K562 (cell line): Measurements from ENCODE around the gene BLVRA. TPM values are rescaled to one million over a fixed set of nuclear protein-coding genes. Genes with fewer than 3 reads are reported as not detected.
"Not testable (repeated sequence)": the region's sequence is repeated elsewhere in the genome, so short reads cannot be mapped to it uniquely, and the experiment has no call there.

Experiments used
- ATAC-seq: fragments of 200-7000 bp; cut with Tn5 transposase; 3 replicates; pipeline ENCODE4 v1.9.1; 2020; ENCODE audit warnings: moderate library complexity
- BruUV-seq: library from RNA; stranded (reverse); fragments of 400-500 nt; replicated peaks from 2 replicates; lab custom pipeline; 2021; lab: Mats Ljungman, UMichigan
- CTCF ChIA-PET: fragments of 300-600 bp; formaldehyde crosslinking; extraction: SDS; loops from one replicate; lab custom pipeline; 2021; ENCODE audit warnings: low intra/inter-chr PET ratio; lab: Yijun Ruan, JAX
- POLR2A ChIA-PET: fragments of 300-600, 350-650 bp; sonication (Branson Sonifier 250); formaldehyde crosslinking; extraction: SDS; loops from one replicate; lab custom pipeline; 2021; ENCODE audit warnings: antibody characterized with exemption, inconsistent platforms; lab: Yijun Ruan, JAX
- DNase-seq, 4 experiments: peaks; one replicate each; pipeline versions ENCODE4 v3.0.0 to v3.0.0-alpha.2; 2011 to 2018; ENCODE audit warnings: low spot score in 3 of 4, mixed read lengths in 3 of 4; ENCODE audit errors: extremely low read depth in 1 of 4
- FAIRE-seq: peaks from 2 replicates; lab custom pipeline; 2011; peaks lifted over from hg19 to GRCh38; lab: Jason Lieb, UNC
- H2AFZ ChIP-seq: 2 replicates; pipeline ENCODE4 v1.6.0; 2011; ENCODE audit warnings: low read depth, low read length, control low read depth, inconsistent platforms
- H3K27ac ChIP-seq: fragments of 200-600 bp; 3 replicates; pipeline ENCODE4 v1.8.0; 2011; ENCODE audit warnings: low read depth, mild to moderate bottlenecking, control low read depth, inconsistent platforms, low read length, moderate library complexity, mixed read lengths; ENCODE audit errors: extremely low read depth
- H3K27me3 ChIP-seq, 2 experiments: fragments of 300-600 bp in 1 of 2; 2 replicates in 1 of 2; 3 replicates in 1 of 2; pipeline versions ENCODE4 v1.6.0 to v1.8.0; 2011; ENCODE audit warnings: inconsistent platforms in 2 of 2, low read length in 2 of 2, mild to moderate bottlenecking in 1 of 2, mixed read lengths in 1 of 2, moderate library complexity in 1 of 2; ENCODE audit not compliant: control insufficient read depth in 2 of 2, insufficient read depth in 2 of 2
- H3K36me3 ChIP-seq: fragments of 300-600 bp; 3 replicates; pipeline ENCODE4 v1.8.0; 2011; ENCODE audit warnings: mild to moderate bottlenecking, low read length, inconsistent platforms; ENCODE audit not compliant: control insufficient read depth, insufficient read depth
- H3K4me1 ChIP-seq, 2 experiments: fragments of 200-600 bp in 1 of 2; replicated peaks in 1 of 2; 2 replicates in 1 of 2; 3 replicates in 1 of 2; pipeline versions ENCODE4 v1.5.1 to v1.8.0; 2011; ENCODE audit warnings: inconsistent platforms in 2 of 2, low read length in 2 of 2, mild to moderate bottlenecking in 1 of 2, mixed read lengths in 1 of 2, moderate library complexity in 1 of 2; ENCODE audit not compliant: control insufficient read depth in 2 of 2, insufficient read depth in 2 of 2
- H3K4me2 ChIP-seq: 2 replicates; pipeline ENCODE4 v1.6.1; 2011; ENCODE audit warnings: low read length, control low read depth, inconsistent platforms, mixed read lengths; ENCODE audit not compliant: insufficient read depth
- H3K4me3 ChIP-seq: fragments of 200-600 bp; sonication (generic), shearing (Covaris generic); 2 replicates; pipeline ENCODE4 v1.5.1; 2016; ENCODE audit warnings: control low read depth, inconsistent platforms
- H3K79me2 ChIP-seq: fragments of 200-600 bp; 3 replicates; pipeline ENCODE4 v1.8.0; 2011; ENCODE audit warnings: low read length, inconsistent platforms; ENCODE audit not compliant: control insufficient read depth, insufficient read depth
- H3K9ac ChIP-seq, 2 experiments: 2 replicates each; pipeline versions ENCODE4 v1.6.0 to v1.6.1; 2011; ENCODE audit warnings: low read depth in 2 of 2, low read length in 2 of 2, control low read depth in 1 of 2, inconsistent platforms in 1 of 2, mild to moderate bottlenecking in 1 of 2, mixed read lengths in 1 of 2; ENCODE audit not compliant: insufficient read depth in 1 of 2
- H3K9me1 ChIP-seq: one replicate; pipeline ENCODE4 v1.6.0; 2011; ENCODE audit warnings: inconsistent platforms, mild to moderate bottlenecking, low read length, moderate library complexity; ENCODE audit not compliant: control insufficient read depth, insufficient read depth
- H3K9me3 ChIP-seq: replicated peaks from 2 replicates; pipeline ENCODE4 v1.5.1; 2011; ENCODE audit warnings: low read depth, low read length, inconsistent platforms; ENCODE audit not compliant: control insufficient read depth, insufficient read depth
- H4K20me1 ChIP-seq: replicated peaks from 2 replicates; pipeline ENCODE4 v1.6.1; 2011; ENCODE audit warnings: low read length, inconsistent platforms, mixed read lengths; ENCODE audit not compliant: control insufficient read depth, insufficient read depth
- MYBL2 ChIP-seq, 2 experiments: fragments of 450-650 bp in 1 of 2; sonication (generic) in 1 of 2; formaldehyde crosslinking in 1 of 2; IDR thresholded peaks; 2 replicates each; pipeline versions ENCODE4 v1.6.1 to v1.8.1; 2017 to 2022; ENCODE audit warnings: borderline replicate concordance in 1 of 2, inconsistent platforms in 1 of 2, low read depth in 1 of 2, mild to moderate bottlenecking in 1 of 2, missing genetic modification reagents in 1 of 2, moderate library complexity in 1 of 2
- WGBS: fragments of 100-300 bp; shearing (Covaris generic); methylation state at CpG from one replicate; pipeline ENCODE4 v1.1.6; 2016; ENCODE audit warnings: low coverage, mixed read lengths; ENCODE audit not compliant: insufficient coverage; ENCODE audit errors: missing lambda C conversion rate; 5-methylcytosine and 5-hydroxymethylcytosine counted together
- in situ Hi-C: fragments of 300-500 bp; cut with MboI; formaldehyde crosslinking; loops from 4 replicates; pipeline ENCODE4 v1.15.0; 2018; ENCODE audit warnings: inconsistent platforms, mixed read lengths
- intact Hi-C: fragments of 100-400 bp; cut with micrococcal nuclease; formaldehyde crosslinking; loops from 2 replicates; pipeline ENCODE4 v1.14.2; 2022
- polyA plus RNA-seq, 8 experiments: library from polyadenylated mRNA; depleted of rRNA in 4 of 8; stranded (reverse) in 5 of 8; unstranded in 3 of 8; fragments of >200 nt; fragmentation: Nextera tagmentation in 2 of 8; fragmentation: Illumina TruSeq in 1 of 8; extraction: Ambion mirVana in 2 of 8; extraction: Trizol in 1 of 8; gene quantifications; 2 replicates each; pipeline versions ENCODE4 v1.2.1 to v1.2.3, GENCODE V29; 2011 to 2014; ENCODE audit warnings: inconsistent platforms in 1 of 8, missing spikeins in 1 of 8
- total RNA-seq, 7 experiments: library from RNA; depleted of rRNA in 6 of 7; stranded (reverse); fragments of >200 nt in 6 of 7; fragmentation: Illumina TruSeq in 2 of 7; extraction: Trizol in 2 of 7; gene quantifications; 2 replicates each; pipeline versions ENCODE4 v1.2.1 to v1.2.3, GENCODE V29; 2011 to 2021; ENCODE audit warnings: low replicate concordance in 1 of 7
- TF ChIP-seq, protein P1 (sequence below): fragments of 450-650 bp; IDR thresholded peaks from 2 replicates; pipeline ENCODE4 v1.6.1; 2016
- TF ChIP-seq, protein P2 (sequence below), 2 experiments: IDR thresholded peaks in 1 of 2; conservative IDR thresholded peaks in 1 of 2; 2 replicates each; pipeline ENCODE4 v1.6.1; 2016; ENCODE audit warnings: low read depth in 2 of 2, mild to moderate bottlenecking in 1 of 2, missing compliant biosample characterization in 1 of 2, missing genetic modification characterization in 1 of 2, moderate library complexity in 1 of 2

The BLVRA gene
- total and polyA plus RNA-seq, 9 of the 15 experiments (the other 6 are each of a cell fraction or from before 2014, with no cell fraction given): 48.5 to 147 (median 61.5) TPM

DNA sequence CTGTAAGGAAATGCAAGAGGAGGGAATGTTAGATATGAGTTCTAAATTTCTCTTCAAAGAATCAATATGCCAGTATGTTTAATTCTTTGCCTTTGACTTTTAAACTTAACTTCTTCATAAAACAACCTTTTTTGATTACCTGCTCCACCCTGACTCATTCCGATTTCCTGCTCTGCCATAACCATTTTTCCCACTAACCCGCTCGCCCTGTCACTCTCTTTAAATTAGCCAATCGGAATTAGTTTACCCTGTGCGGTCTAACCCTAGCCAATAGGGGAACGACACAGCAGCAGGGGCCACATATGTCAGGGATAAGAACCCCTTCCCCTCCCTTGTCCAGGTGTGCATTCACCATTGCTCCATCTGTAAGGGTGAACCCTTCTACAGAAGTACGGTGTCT lies 64.9 kb downstream of the BLVRA start:
- CTCF ChIA-PET: not testable (repeated sequence)
- WGBS: 23% methylated on average over 7 of the region's 7 CpGs

More for the DNA sequence above, 64.9 kb downstream of the BLVRA start:
- H3K4me2 ChIP-seq; BruUV-seq; H4K20me1 ChIP-seq; intact Hi-C loops; H3K4me3 ChIP-seq; H2AFZ ChIP-seq; H3K9ac ChIP-seq; DNase-seq; H3K36me3 ChIP-seq; H3K9me1 ChIP-seq; H3K9me3 ChIP-seq; H3K79me2 ChIP-seq; FAIRE-seq; H3K4me1 ChIP-seq; H3K27ac ChIP-seq; in situ Hi-C loops; TF ChIP-seq MYBL2 (CRISPR knock-in tag; IDR thresholded peaks at IDR 0.05; ENCODE audit: borderline replicate concordance): not testable (repeated sequence)
- TF ChIP-seq, protein P1, sequence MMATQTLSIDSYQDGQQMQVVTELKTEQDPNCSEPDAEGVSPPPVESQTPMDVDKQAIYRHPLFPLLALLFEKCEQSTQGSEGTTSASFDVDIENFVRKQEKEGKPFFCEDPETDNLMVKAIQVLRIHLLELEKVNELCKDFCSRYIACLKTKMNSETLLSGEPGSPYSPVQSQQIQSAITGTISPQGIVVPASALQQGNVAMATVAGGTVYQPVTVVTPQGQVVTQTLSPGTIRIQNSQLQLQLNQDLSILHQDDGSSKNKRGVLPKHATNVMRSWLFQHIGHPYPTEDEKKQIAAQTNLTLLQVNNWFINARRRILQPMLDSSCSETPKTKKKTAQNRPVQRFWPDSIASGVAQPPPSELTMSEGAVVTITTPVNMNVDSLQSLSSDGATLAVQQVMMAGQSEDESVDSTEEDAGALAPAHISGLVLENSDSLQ: peak; percentile 94
- TF ChIP-seq, protein P2, sequence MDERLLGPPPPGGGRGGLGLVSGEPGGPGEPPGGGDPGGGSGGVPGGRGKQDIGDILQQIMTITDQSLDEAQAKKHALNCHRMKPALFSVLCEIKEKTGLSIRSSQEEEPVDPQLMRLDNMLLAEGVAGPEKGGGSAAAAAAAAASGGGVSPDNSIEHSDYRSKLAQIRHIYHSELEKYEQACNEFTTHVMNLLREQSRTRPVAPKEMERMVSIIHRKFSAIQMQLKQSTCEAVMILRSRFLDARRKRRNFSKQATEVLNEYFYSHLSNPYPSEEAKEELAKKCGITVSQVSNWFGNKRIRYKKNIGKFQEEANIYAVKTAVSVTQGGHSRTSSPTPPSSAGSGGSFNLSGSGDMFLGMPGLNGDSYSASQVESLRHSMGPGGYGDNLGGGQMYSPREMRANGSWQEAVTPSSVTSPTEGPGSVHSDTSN (CRISPR knock-in tag; IDR thresholded peaks at IDR 0.05; ENCODE audit: low read depth): not testable (repeated sequence)
- TF ChIP-seq, protein P2 (tag; conservative IDR thresholded peaks at IDR 0.05; ENCODE audit: low read depth): peak; percentile 33; the same call in 1 of the 2 replicates
- TF ChIP-seq MYBL2 (IDR thresholded peaks at IDR 0.05; ENCODE audit: low read depth): peak; percentile 61; the same call in 1 of the 2 replicates
- POLR2A ChIA-PET: interaction anchor here (0.6 to 1.4 kb wide), 2 partner anchors 8 to 40 kb away, joined by 3 to 4 read pairs; no protein-coding TSS in a partner anchor
- peaks cover 20 to 23% of the 10 kb centered on the region in 2 experiments for H3K27me3 ChIP-seq
- ATAC-seq: peak; percentile 18; the same call in 1 of the 3 replicates
